Kidney (tissue), 14 donors: ENCODE measurements around the gene SRY. TPM values are rescaled to one million over a fixed set of nuclear protein-coding genes. Genes with fewer than 3 reads are reported as not detected.

Experiments used
- DNase-seq, 5 donors: peaks; one replicate each; pipeline ENCODE4 v3.0.0-alpha.2; 2013 to 2020
- FAIRE-seq: peaks from 2 replicates; lab custom pipeline; 2012; peaks lifted over from hg19 to GRCh38; lab: Jason Lieb, UNC
- H3K27ac ChIP-seq, 2 donors: one replicate each; pipeline ENCODE4 v1.7.0; 2013; ENCODE audit warnings: low read depth in 2 of 2, low read length in 2 of 2, inconsistent platforms in 1 of 2
- H3K27me3 ChIP-seq: one replicate; pipeline ENCODE4 v1.7.1; 2013; ENCODE audit warnings: low read length, inconsistent platforms; ENCODE audit not compliant: control insufficient read depth, insufficient read depth
- H3K36me3 ChIP-seq, 3 donors: one replicate each; pipeline versions ENCODE4 v1.7.0 to v1.7.1; 2013; ENCODE audit warnings: low read length in 3 of 3, control low read depth in 1 of 3, inconsistent platforms in 1 of 3; ENCODE audit not compliant: insufficient read depth in 3 of 3, control insufficient read depth in 2 of 3
- H3K4me1 ChIP-seq, 3 donors: one replicate each; pipeline versions ENCODE4 v1.7.0 to v1.7.1; 2013; ENCODE audit warnings: low read length in 3 of 3, inconsistent platforms in 1 of 3, low read depth in 1 of 3; ENCODE audit not compliant: control insufficient read depth in 2 of 3, insufficient read depth in 2 of 3
- H3K4me3 ChIP-seq, 3 donors: one replicate each; pipeline versions ENCODE4 v1.7.0 to v1.8.1; 2013; ENCODE audit warnings: low read length in 3 of 3, control low read depth in 1 of 3, inconsistent platforms in 1 of 3
- H3K9ac ChIP-seq, 3 donors: one replicate each; pipeline versions ENCODE4 v1.7.0 to v1.7.1; 2013; ENCODE audit warnings: low read length in 3 of 3, control low read depth in 1 of 3, inconsistent platforms in 1 of 3
- H3K9me3 ChIP-seq, 3 donors: one replicate each; pipeline versions ENCODE4 v1.7.0 to v1.7.1; 2013; ENCODE audit warnings: low read length in 3 of 3, control low read depth in 1 of 3, inconsistent platforms in 1 of 3; ENCODE audit not compliant: control insufficient read depth in 2 of 3, insufficient read depth in 1 of 3
- CTCF ChIP-seq: IDR thresholded peaks from 3 replicates; pipeline ENCODE4 v1.5.1; 2012; ENCODE audit warnings: mild to moderate bottlenecking, moderate library complexity, borderline replicate concordance; ENCODE audit not compliant: insufficient read depth; ENCODE audit errors: extremely low read depth
- intact Hi-C: fragments of 100-400 bp; cut with DNase I; formaldehyde crosslinking; loops from one replicate; pipeline ENCODE4 v1.11.1; 2022
- polyA plus RNA-seq: library from polyadenylated mRNA; stranded (reverse); fragments of 350-450 nt; fragmentation: Illumina TruSeq; extraction: RNeasy Lipid Tissue Mini Kit (QIAGEN cat#74804); gene quantifications from one replicate; pipeline ENCODE4 v1.2.3, GENCODE V29; 2014; ENCODE audit warnings: low read depth, low replicate concordance; ENCODE audit not compliant: insufficient read depth
- total RNA-seq: library from RNA; stranded (reverse); fragmentation: NEBNext Ultra II Directional; extraction: Animal tissue kit (Norgen Biotek cat#: 25700); gene quantifications from one replicate; pipeline ENCODE4 v1.2.1, GENCODE V29; 2021
- donor health status: control.
- donor health status: control.
- donor health status: control.
- donor health status: control.
- donor health status: control.
- donor health status: DM: yes; HTN: yes; CAD: no.
- donor health status: Normal renal cell carcinoma (clear cell type).

SRY gene
- total and polyA plus RNA-seq, 2 donors from 2014 or later, result not detected

- H3K9me3 ChIP-seq, result no peaks in the 10 kb centered on the region
- H3K27ac ChIP-seq, result no peak overlapping the region
- H3K4me1 ChIP-seq, result no peaks in the 10 kb centered on the region
- H3K9ac ChIP-seq, result no peak overlapping the region
- TF ChIP-seq CTCF, result no peak
- intact Hi-C loops, result no loop called here
- DNase-seq, result peak in 1 of 5 donors; percentile 59
- no peak for FAIRE-seq
- H3K27me3 ChIP-seq, result no peaks in the 10 kb centered on the region
- no peaks in the 10 kb centered on the region for H3K36me3 ChIP-seq
- H3K4me3 ChIP-seq, result peak overlapping the region in 2 of 3 donors; percentile 7 to 50
Measured at GRCh38 chrY:2786876-2787512, 488 bp downstream of the SRY start.

Other genes starting within 250 kb of the SRY start
- gene RPS4Y1, start 53.9 kb upstream of the SRY start, total RNA-seq, result not detected
- 602 TPM for gene RPS4Y1, start 53.9 kb upstream of the SRY start, polyA plus RNA-seq
- not detected for gene ZFY, start 147.7 kb upstream of the SRY start, total RNA-seq
- 2.1 TPM for gene ZFY, start 147.7 kb upstream of the SRY start, polyA plus RNA-seq